B cell (primary cell): ENCODE data around the gene ABHD10. TPM values are rescaled to one million over a fixed set of nuclear protein-coding genes. Genes with fewer than 3 reads are reported as not detected.

ENCODE experiments used
- ATAC-seq: fragments of 200-7000 bp; cut with Tn5 transposase; one replicate; pipeline ENCODE4 v1.10.0; 2021; ENCODE audit warnings: low read depth, mild to moderate bottlenecking, moderate number of reproducible peaks, moderate library complexity
- CTCF ChIA-PET: fragments of 350-600 bp; sonication (Branson Sonifier 250); formaldehyde crosslinking; loops from one replicate; lab custom pipeline; 2021; ENCODE audit warnings: antibody characterized with exemption, inconsistent platforms; lab: Charles Lee
- POLR2A ChIA-PET: fragments of 350-600 bp; sonication (Branson Sonifier 250); formaldehyde crosslinking; loops from one replicate; lab custom pipeline; 2021; ENCODE audit warnings: antibody characterized with exemption; lab: Charles Lee
- DNase-seq: peaks from one replicate; pipeline ENCODE4 v3.0.0; 2013
- H2AFZ ChIP-seq: 2 replicates; pipeline ENCODE4 v1.6.1; 2012; ENCODE audit warnings: mild to moderate bottlenecking, low read depth, low read length; ENCODE audit not compliant: insufficient read depth, poor library complexity, severe bottlenecking
- H3K27ac ChIP-seq, 2 donors: 1 replicate in 1 of 2; 2 replicates in 1 of 2; pipeline ENCODE4 v1.5.1; 2012 to 2013; ENCODE audit warnings: low read length in 2 of 2, mild to moderate bottlenecking in 2 of 2, moderate library complexity in 1 of 2
- H3K27me3 ChIP-seq, 4 experiments: fragments of 200-600 bp in 1 of 4; sonication (generic) in 1 of 4; replicated peaks in 1 of 4; 1 replicate in 2 of 4; 2 replicates in 2 of 4; pipeline versions ENCODE4 v1.6.1 to v1.7.0; 2013 to 2016; ENCODE audit warnings: low read length in 3 of 4, mild to moderate bottlenecking in 2 of 4, mixed read lengths in 1 of 4, moderate library complexity in 1 of 4; ENCODE audit not compliant: insufficient read depth in 4 of 4, control insufficient read depth in 3 of 4; ENCODE audit errors: control extremely low read depth in 1 of 4
- H3K36me3 ChIP-seq, 2 experiments: replicated peaks in 1 of 2; 1 replicate in 1 of 2; 2 replicates in 1 of 2; pipeline versions ENCODE4 v1.6.1 to v1.7.1; 2013; ENCODE audit warnings: low read length in 1 of 2; ENCODE audit not compliant: insufficient read depth in 2 of 2, control insufficient read depth in 1 of 2; ENCODE audit errors: control extremely low read depth in 1 of 2, extremely low read depth in 1 of 2
- H3K4me1 ChIP-seq, 2 donors: fragments of 200-600 bp in 1 of 2; sonication (generic) in 1 of 2; 1 replicate in 1 of 2; 2 replicates in 1 of 2; pipeline versions ENCODE4 v1.5.1 to v1.6.1; 2013 to 2017; ENCODE audit warnings: low read length in 2 of 2; ENCODE audit not compliant: control insufficient read depth in 2 of 2, insufficient read depth in 2 of 2
- H3K4me2 ChIP-seq: replicated peaks from 2 replicates; pipeline ENCODE3; 2012; ENCODE audit warnings: mild to moderate bottlenecking, low read depth, low read length; ENCODE audit not compliant: poor library complexity, severe bottlenecking
- H3K4me3 ChIP-seq, 5 experiments: fragments of 200-600 bp in 1 of 5; sonication (generic) in 1 of 5; 1 replicate in 3 of 5; 2 replicates in 2 of 5; pipeline versions ENCODE4 v1.5.1 to v1.7.0; 2011 to 2016; ENCODE audit warnings: low read length in 4 of 5, mild to moderate bottlenecking in 4 of 5, low read depth in 2 of 5, control low read depth in 1 of 5, moderate library complexity in 1 of 5; ENCODE audit not compliant: insufficient read depth in 1 of 5; ENCODE audit errors: control extremely low read depth in 1 of 5, extremely low read depth in 1 of 5
- H3K79me2 ChIP-seq: fragments of 200-600 bp; sonication (generic); one replicate; pipeline ENCODE4 v1.6.0; 2016; ENCODE audit warnings: low read length; ENCODE audit not compliant: control insufficient read depth, insufficient read depth
- H3K9ac ChIP-seq: fragments of 200-600 bp; sonication (generic); 2 replicates; pipeline ENCODE4 v1.6.1; 2017; ENCODE audit warnings: mild to moderate bottlenecking, low read length, moderate library complexity
- H3K9me3 ChIP-seq, 3 donors: one replicate each; pipeline versions ENCODE4 v1.6.1 to v1.7.1; 2013; ENCODE audit warnings: low read length in 2 of 3; ENCODE audit not compliant: control insufficient read depth in 2 of 3, insufficient read depth in 1 of 3; ENCODE audit errors: control extremely low read depth in 1 of 3
- H4K20me1 ChIP-seq: 2 replicates; pipeline ENCODE4 v1.6.0; 2012; ENCODE audit warnings: mild to moderate bottlenecking, low read length; ENCODE audit not compliant: insufficient read depth, control insufficient read depth, poor library complexity, severe bottlenecking
- H3K27ac Mint-ChIP-seq: one replicate; pipeline ENCODE4 v1.8.0; 2021; ENCODE audit warnings: mixed read lengths
- H3K27me3 Mint-ChIP-seq: one replicate; pipeline ENCODE4 v1.8.0; 2021; ENCODE audit warnings: mixed read lengths
- H3K4me1 Mint-ChIP-seq: one replicate; pipeline ENCODE4 v1.8.0; 2021; ENCODE audit warnings: mixed read lengths
- H3K4me3 Mint-ChIP-seq: one replicate; pipeline ENCODE4 v1.8.0; 2021; ENCODE audit warnings: mixed read lengths
- H3K9me3 Mint-ChIP-seq: one replicate; pipeline ENCODE4 v1.8.0; 2022; ENCODE audit warnings: mixed read lengths; ENCODE audit not compliant: insufficient read depth
- EZH2 ChIP-seq: IDR thresholded peaks from 2 replicates; pipeline ENCODE4 v1.6.1; 2012; ENCODE audit warnings: borderline replicate concordance, low read depth, mild to moderate bottlenecking, moderate library complexity, low read length; ENCODE audit not compliant: insufficient read depth, poor library complexity, severe bottlenecking
- WGBS: methylation state at CpG from one replicate; pipeline ENCODE4 v1.1.5; 2013; ENCODE audit warnings: missing lambda C conversion rate; ENCODE audit not compliant: insufficient coverage; 5-methylcytosine and 5-hydroxymethylcytosine counted together
- intact Hi-C: fragments of 100-400 bp; cut with micrococcal nuclease; formaldehyde crosslinking; loops from one replicate; pipeline ENCODE4 v1.10.0; 2022
- polyA plus RNA-seq: library from polyadenylated mRNA; depleted of rRNA; stranded (reverse); fragments of >200 nt; gene quantifications from 2 replicates; pipeline ENCODE4 v1.2.3, GENCODE V29; 2012
- total RNA-seq, 2 donors: library from RNA; stranded (reverse); fragments of 120-200 nt in 1 of 2; gene quantifications; 1 replicate in 1 of 2; 2 replicates in 1 of 2; pipeline versions ENCODE4 v1.2.3 to v1.2.4, GENCODE V29; 2013 to 2022
- TF ChIP-seq, protein P1 (sequence below): fragments of 200-600 bp; IDR thresholded peaks from one replicate; pipeline ENCODE4 v1.8.0; 2022; ENCODE audit warnings: antibody characterized with exemption, mild to moderate bottlenecking

ABHD10 gene
- total and polyA plus RNA-seq, 2 donors (not counting 1 experiment from before 2014, with no cell fraction given) = 22.1 to 40.1 TPM

DNA sequence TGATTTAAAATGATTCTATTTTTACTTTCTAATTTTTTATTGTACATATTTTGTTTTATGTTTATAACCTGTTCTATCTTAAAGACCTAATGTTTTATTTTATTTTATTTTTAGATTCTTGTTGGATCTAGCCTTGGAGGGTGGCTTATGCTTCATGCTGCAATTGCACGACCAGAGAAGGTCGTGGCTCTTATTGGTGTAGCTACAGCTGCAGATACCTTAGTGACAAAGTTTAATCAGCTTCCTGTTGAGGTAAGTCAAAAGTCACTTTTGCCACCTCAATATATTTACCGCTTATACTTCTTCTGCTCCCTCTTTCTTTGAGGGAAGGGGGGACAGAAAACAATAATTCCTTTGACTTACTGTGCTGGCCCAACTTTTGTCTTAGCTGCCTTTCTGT lies 8.0 kb downstream of the ABHD10 start:
- H3K4me1 Mint-ChIP-seq = peaks cover 25% of the 10 kb centered on the region

DNA sequence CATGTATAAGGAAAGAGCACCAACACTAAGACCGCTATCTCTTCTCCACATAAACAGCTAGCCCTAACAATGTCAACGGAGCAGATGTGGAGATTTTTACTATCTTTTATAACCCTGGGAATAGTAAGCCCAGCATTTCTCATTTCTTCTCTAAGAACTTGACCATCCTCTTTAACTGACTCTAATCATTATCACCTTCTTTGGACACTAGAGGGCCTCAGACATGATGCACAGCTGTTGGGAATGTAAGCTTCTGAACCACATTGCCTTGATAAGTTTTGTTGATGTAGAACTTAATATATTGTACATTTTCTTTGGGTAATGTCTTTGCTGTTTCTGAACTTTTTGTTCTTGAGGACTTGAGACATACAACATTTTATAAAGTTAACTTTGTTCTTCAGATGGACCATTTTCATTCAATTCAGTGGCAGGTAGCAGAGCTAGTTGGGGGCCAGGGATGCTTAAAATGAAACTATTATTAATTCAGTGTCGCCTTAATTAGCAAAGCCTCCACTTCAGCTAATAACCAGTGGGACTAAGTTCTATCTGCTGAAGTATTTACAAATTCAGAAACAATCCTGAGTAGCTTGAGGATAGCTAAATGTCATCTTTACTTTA lies 10.3 kb downstream of the ABHD10 start:
- no peak overlapping the region for H3K27ac ChIP-seq
- H3K4me3 ChIP-seq = no peak overlapping the region
- ChIA-PET POLR2A (interaction anchor here (1.3 kb wide), 1 partner anchor 10 kb away, joined by 3 read pairs; no protein-coding TSS in a partner anchor), CTCF (interaction anchor here (0.6 to 6.8 kb wide), 27 partner anchors 8 to 1288 kb away, joined by 3 to 81 read pairs (median 4); partner anchors contain the start of genes ABHD10, SLC35A5 and TAGLN3)
- H3K79me2 ChIP-seq = peaks cover 6% of the 10 kb centered on the region
- intact Hi-C loops = loop anchor here (1.0 kb wide), 3 partner anchors 10 to 54 kb away; partner anchors contain the start of gene ABHD10
- no peak overlapping the region for H3K9ac ChIP-seq
- H3K27ac Mint-ChIP-seq = no peak overlapping the region
- H4K20me1 ChIP-seq = peaks cover 12% of the 10 kb centered on the region
- ATAC-seq (peak; percentile 76), DNase-seq (peak; percentile 55)
- H3K27me3 Mint-ChIP-seq = no peaks in the 10 kb centered on the region
- peaks cover 11 to 55% of the 10 kb centered on the region in 2 experiments for H3K36me3 ChIP-seq
- H3K4me1 ChIP-seq = no peaks in the 10 kb centered on the region
- peaks cover 12% of the 10 kb centered on the region for H3K4me1 Mint-ChIP-seq
- no CpG with 5 or more reads among the region's 3 CpGs for WGBS
- no peaks in the 10 kb centered on the region for H3K9me3 Mint-ChIP-seq
- no peaks in the 10 kb centered on the region for H3K9me3 ChIP-seq
- no peaks in the 10 kb centered on the region for H3K27me3 ChIP-seq
- no peak overlapping the region for H3K4me2 ChIP-seq
- H2AFZ ChIP-seq = no peak overlapping the region
- H3K4me3 Mint-ChIP-seq = no peak overlapping the region
- no peak for TF ChIP-seq EZH2
- TF ChIP-seq, protein P1, sequence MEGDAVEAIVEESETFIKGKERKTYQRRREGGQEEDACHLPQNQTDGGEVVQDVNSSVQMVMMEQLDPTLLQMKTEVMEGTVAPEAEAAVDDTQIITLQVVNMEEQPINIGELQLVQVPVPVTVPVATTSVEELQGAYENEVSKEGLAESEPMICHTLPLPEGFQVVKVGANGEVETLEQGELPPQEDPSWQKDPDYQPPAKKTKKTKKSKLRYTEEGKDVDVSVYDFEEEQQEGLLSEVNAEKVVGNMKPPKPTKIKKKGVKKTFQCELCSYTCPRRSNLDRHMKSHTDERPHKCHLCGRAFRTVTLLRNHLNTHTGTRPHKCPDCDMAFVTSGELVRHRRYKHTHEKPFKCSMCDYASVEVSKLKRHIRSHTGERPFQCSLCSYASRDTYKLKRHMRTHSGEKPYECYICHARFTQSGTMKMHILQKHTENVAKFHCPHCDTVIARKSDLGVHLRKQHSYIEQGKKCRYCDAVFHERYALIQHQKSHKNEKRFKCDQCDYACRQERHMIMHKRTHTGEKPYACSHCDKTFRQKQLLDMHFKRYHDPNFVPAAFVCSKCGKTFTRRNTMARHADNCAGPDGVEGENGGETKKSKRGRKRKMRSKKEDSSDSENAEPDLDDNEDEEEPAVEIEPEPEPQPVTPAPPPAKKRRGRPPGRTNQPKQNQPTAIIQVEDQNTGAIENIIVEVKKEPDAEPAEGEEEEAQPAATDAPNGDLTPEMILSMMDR = peak; percentile 80

More for the DNA sequence above, 8.0 kb downstream of the ABHD10 start:
- ChIA-PET CTCF (interaction anchor here (0.9 to 2.0 kb wide), 3 partner anchors 10 to 26 kb away, joined by 3 to 13 read pairs (median 6); no protein-coding TSS in a partner anchor), POLR2A (no interaction called here)
- H3K79me2 ChIP-seq = peaks cover 26% of the 10 kb centered on the region
- peaks cover 2 to 4% of the 10 kb centered on the region in 2 donors for H3K4me1 ChIP-seq
- Mint-ChIP-seq H3K4me3 (no peak overlapping the region), H3K9me3 (no peaks in the 10 kb centered on the region), H3K27me3 (no peaks in the 10 kb centered on the region), H3K27ac (no peak overlapping the region)
- DNase-seq (no peak), ATAC-seq (no peak)
- H3K9ac ChIP-seq = no peak overlapping the region
- no peak overlapping the region for H3K27ac ChIP-seq
- H3K4me2 ChIP-seq = no peak overlapping the region
- H3K27me3 ChIP-seq = no peaks in the 10 kb centered on the region
- H4K20me1 ChIP-seq = peaks cover 25% of the 10 kb centered on the region
- TF ChIP-seq EZH2 = no peak
- TF ChIP-seq, protein P1 = no peak
- H2AFZ ChIP-seq = no peak overlapping the region
- WGBS = no CpG with 5 or more reads among the region's 3 CpGs
- intact Hi-C loops = no loop called here
- H3K4me3 ChIP-seq = no peak overlapping the region
- no peaks in the 10 kb centered on the region for H3K9me3 ChIP-seq
- H3K36me3 ChIP-seq = peaks cover 14 to 41% of the 10 kb centered on the region in 2 experiments
